ENCODE results near the gene ENTR1. TPM values are rescaled to one million over a fixed set of nuclear protein-coding genes. Genes with fewer than 3 reads are reported as not detected.

Gene ENTR1
- total RNA-seq, 1 experiment from 2014 or later: 90.8 TPM

- Histone ChIP-seq H3K27ac (ENCODE audit: low read length) (no peak overlapping the region), H3K4me1 (ENCODE audit: control insufficient read depth, insufficient read depth, low read length) (peaks cover 19% of the 10 kb centered on the region), H3K9me3 (ENCODE audit: control insufficient read depth, insufficient read depth, low read depth, low read length) (no peaks in the 10 kb centered on the region), H3K4me3 (ENCODE audit: low read depth in 2 of 2, low read length in 2 of 2) (no peak overlapping the region), H3K27me3 (ENCODE audit: control insufficient read depth, insufficient read depth, low read length) (no peaks in the 10 kb centered on the region), H3K36me3 (ENCODE audit: control insufficient read depth, insufficient read depth, low read length) (no peaks in the 10 kb centered on the region)
- BruUV-seq (replicated peaks): no TSS peak
- ATAC-seq (no peak), DNase-seq (ENCODE audit: low read depth, low spot score) (no peak)
- CTCF ChIA-PET: no interaction called here
- intact Hi-C loops (cut with micrococcal nuclease; ENCODE audit: unreplicated experiment): no loop called here
- TF ChIP-seq SIN3A (IDR thresholded peaks at IDR 0.05; ENCODE audit: borderline replicate concordance, insufficient read depth, low read depth, low read length) (no peak), REST (IDR thresholded peaks at IDR 0.05; ENCODE audit: insufficient read depth in 1 of 2, low read depth in 2 of 2, low read length in 1 of 2) (no peak), CTCF (IDR thresholded peaks at IDR 0.05) (no peak), POLR2AphosphoS5 (IDR thresholded peaks at IDR 0.05; ENCODE audit: low read depth, low read length) (no peak), TCF7L2 (IDR thresholded peaks at IDR 0.05; ENCODE audit: low read depth, low read length) (no peak)
- in situ Hi-C loops (cut with HindIII; ENCODE audit: low pct_unique_long_range_greater_than_20kb, low sequenced_read_pairs): no loop called here
- POLR2A ChIA-PET: no interaction called here
Measured at GRCh38 chr9:136355616-136356557, 54.5 kb downstream of the ENTR1 start.

GRCh38 chr9:136354592-136355085 is 55.8 kb downstream of the ENTR1 start:
- POLR2A ChIA-PET: no interaction called here
- peak; percentile 59 for ATAC-seq
- no TSS peak for BruUV-seq (replicated peaks)

More at GRCh38 chr9:136354592-136355085, 55.8 kb downstream of the ENTR1 start:
- CTCF ChIA-PET: interaction anchor here (0.6 kb wide), 1 partner anchor 12 kb away, joined by 3 read pairs; no protein-coding TSS in a partner anchor
- TF ChIP-seq POLR2AphosphoS5 (IDR thresholded peaks at IDR 0.05; ENCODE audit: low read depth, low read length): no peak
- no peak for TF ChIP-seq SIN3A (IDR thresholded peaks at IDR 0.05; ENCODE audit: borderline replicate concordance, insufficient read depth, low read depth, low read length)
- no peak for TF ChIP-seq REST (IDR thresholded peaks at IDR 0.05; ENCODE audit: insufficient read depth in 1 of 2, low read depth in 2 of 2, low read length in 1 of 2)
- TF ChIP-seq CTCF (IDR thresholded peaks at IDR 0.05): no peak
- no peak for TF ChIP-seq TCF7L2 (IDR thresholded peaks at IDR 0.05; ENCODE audit: low read depth, low read length)
- H3K36me3 ChIP-seq (ENCODE audit: control insufficient read depth, insufficient read depth, low read length): no peaks in the 10 kb centered on the region
- H3K27me3 ChIP-seq (ENCODE audit: control insufficient read depth, insufficient read depth, low read length): no peaks in the 10 kb centered on the region
- peak overlapping the region in 1 of 2 experiments; percentile 14; a peak in 1 of 4 replicates for H3K4me3 ChIP-seq (ENCODE audit: low read depth in 2 of 2, low read length in 2 of 2)
- in situ Hi-C loops (cut with HindIII; ENCODE audit: low pct_unique_long_range_greater_than_20kb, low sequenced_read_pairs): no loop called here
- intact Hi-C loops (cut with micrococcal nuclease; ENCODE audit: unreplicated experiment): no loop called here
- peaks cover 19% of the 10 kb centered on the region for H3K4me1 ChIP-seq (ENCODE audit: control insufficient read depth, insufficient read depth, low read length)
- H3K9me3 ChIP-seq (ENCODE audit: control insufficient read depth, insufficient read depth, low read depth, low read length): no peaks in the 10 kb centered on the region
- no peak for DNase-seq (ENCODE audit: low read depth, low spot score)
- peak overlapping the region; percentile 51; the same call in 1 of the 2 replicates for H3K27ac ChIP-seq (ENCODE audit: low read length)
